B cell (primary cell): ENCODE measurements around the gene APMAP. TPM values are rescaled to one million over a fixed set of nuclear protein-coding genes. Genes with fewer than 3 reads are reported as not detected.

Experiments
- ATAC-seq: fragments of 200-7000 bp; cut with Tn5 transposase; one replicate; pipeline ENCODE4 v1.10.0; 2021; ENCODE audit warnings: low read depth, mild to moderate bottlenecking, moderate number of reproducible peaks, moderate library complexity
- CTCF ChIA-PET: fragments of 350-600 bp; sonication (Branson Sonifier 250); formaldehyde crosslinking; loops from one replicate; lab custom pipeline; 2021; ENCODE audit warnings: antibody characterized with exemption, inconsistent platforms; lab: Charles Lee
- POLR2A ChIA-PET: fragments of 350-600 bp; sonication (Branson Sonifier 250); formaldehyde crosslinking; loops from one replicate; lab custom pipeline; 2021; ENCODE audit warnings: antibody characterized with exemption; lab: Charles Lee
- DNase-seq: peaks from one replicate; pipeline ENCODE4 v3.0.0; 2013
- H2AFZ ChIP-seq: 2 replicates; pipeline ENCODE4 v1.6.1; 2012; ENCODE audit warnings: mild to moderate bottlenecking, low read depth, low read length; ENCODE audit not compliant: insufficient read depth, poor library complexity, severe bottlenecking
- H3K27ac ChIP-seq, 2 donors: 1 replicate in 1 of 2; 2 replicates in 1 of 2; pipeline ENCODE4 v1.5.1; 2012 to 2013; ENCODE audit warnings: low read length in 2 of 2, mild to moderate bottlenecking in 2 of 2, moderate library complexity in 1 of 2
- H3K27me3 ChIP-seq, 4 experiments: fragments of 200-600 bp in 1 of 4; sonication (generic) in 1 of 4; replicated peaks in 1 of 4; 1 replicate in 2 of 4; 2 replicates in 2 of 4; pipeline versions ENCODE4 v1.6.1 to v1.7.0; 2013 to 2016; ENCODE audit warnings: low read length in 3 of 4, mild to moderate bottlenecking in 2 of 4, mixed read lengths in 1 of 4, moderate library complexity in 1 of 4; ENCODE audit not compliant: insufficient read depth in 4 of 4, control insufficient read depth in 3 of 4; ENCODE audit errors: control extremely low read depth in 1 of 4
- H3K36me3 ChIP-seq, 2 experiments: replicated peaks in 1 of 2; 1 replicate in 1 of 2; 2 replicates in 1 of 2; pipeline versions ENCODE4 v1.6.1 to v1.7.1; 2013; ENCODE audit warnings: low read length in 1 of 2; ENCODE audit not compliant: insufficient read depth in 2 of 2, control insufficient read depth in 1 of 2; ENCODE audit errors: control extremely low read depth in 1 of 2, extremely low read depth in 1 of 2
- H3K4me1 ChIP-seq, 2 donors: fragments of 200-600 bp in 1 of 2; sonication (generic) in 1 of 2; 1 replicate in 1 of 2; 2 replicates in 1 of 2; pipeline versions ENCODE4 v1.5.1 to v1.6.1; 2013 to 2017; ENCODE audit warnings: low read length in 2 of 2; ENCODE audit not compliant: control insufficient read depth in 2 of 2, insufficient read depth in 2 of 2
- H3K4me2 ChIP-seq: replicated peaks from 2 replicates; pipeline ENCODE3; 2012; ENCODE audit warnings: mild to moderate bottlenecking, low read depth, low read length; ENCODE audit not compliant: poor library complexity, severe bottlenecking
- H3K4me3 ChIP-seq, 5 experiments: fragments of 200-600 bp in 1 of 5; sonication (generic) in 1 of 5; 1 replicate in 3 of 5; 2 replicates in 2 of 5; pipeline versions ENCODE4 v1.5.1 to v1.7.0; 2011 to 2016; ENCODE audit warnings: low read length in 4 of 5, mild to moderate bottlenecking in 4 of 5, low read depth in 2 of 5, control low read depth in 1 of 5, moderate library complexity in 1 of 5; ENCODE audit not compliant: insufficient read depth in 1 of 5; ENCODE audit errors: control extremely low read depth in 1 of 5, extremely low read depth in 1 of 5
- H3K79me2 ChIP-seq: fragments of 200-600 bp; sonication (generic); one replicate; pipeline ENCODE4 v1.6.0; 2016; ENCODE audit warnings: low read length; ENCODE audit not compliant: control insufficient read depth, insufficient read depth
- H3K9ac ChIP-seq: fragments of 200-600 bp; sonication (generic); 2 replicates; pipeline ENCODE4 v1.6.1; 2017; ENCODE audit warnings: mild to moderate bottlenecking, low read length, moderate library complexity
- H3K9me3 ChIP-seq, 3 donors: one replicate each; pipeline versions ENCODE4 v1.6.1 to v1.7.1; 2013; ENCODE audit warnings: low read length in 2 of 3; ENCODE audit not compliant: control insufficient read depth in 2 of 3, insufficient read depth in 1 of 3; ENCODE audit errors: control extremely low read depth in 1 of 3
- H4K20me1 ChIP-seq: 2 replicates; pipeline ENCODE4 v1.6.0; 2012; ENCODE audit warnings: mild to moderate bottlenecking, low read length; ENCODE audit not compliant: insufficient read depth, control insufficient read depth, poor library complexity, severe bottlenecking
- H3K27ac Mint-ChIP-seq: one replicate; pipeline ENCODE4 v1.8.0; 2021; ENCODE audit warnings: mixed read lengths
- H3K27me3 Mint-ChIP-seq: one replicate; pipeline ENCODE4 v1.8.0; 2021; ENCODE audit warnings: mixed read lengths
- H3K4me1 Mint-ChIP-seq: one replicate; pipeline ENCODE4 v1.8.0; 2021; ENCODE audit warnings: mixed read lengths
- H3K4me3 Mint-ChIP-seq: one replicate; pipeline ENCODE4 v1.8.0; 2021; ENCODE audit warnings: mixed read lengths
- H3K9me3 Mint-ChIP-seq: one replicate; pipeline ENCODE4 v1.8.0; 2022; ENCODE audit warnings: mixed read lengths; ENCODE audit not compliant: insufficient read depth
- EZH2 ChIP-seq: IDR thresholded peaks from 2 replicates; pipeline ENCODE4 v1.6.1; 2012; ENCODE audit warnings: borderline replicate concordance, low read depth, mild to moderate bottlenecking, moderate library complexity, low read length; ENCODE audit not compliant: insufficient read depth, poor library complexity, severe bottlenecking
- WGBS: methylation state at CpG from one replicate; pipeline ENCODE4 v1.1.5; 2013; ENCODE audit warnings: missing lambda C conversion rate; ENCODE audit not compliant: insufficient coverage; 5-methylcytosine and 5-hydroxymethylcytosine counted together
- intact Hi-C: fragments of 100-400 bp; cut with micrococcal nuclease; formaldehyde crosslinking; loops from one replicate; pipeline ENCODE4 v1.10.0; 2022
- polyA plus RNA-seq: library from polyadenylated mRNA; depleted of rRNA; stranded (reverse); fragments of >200 nt; gene quantifications from 2 replicates; pipeline ENCODE4 v1.2.3, GENCODE V29; 2012
- total RNA-seq, 2 donors: library from RNA; stranded (reverse); fragments of 120-200 nt in 1 of 2; gene quantifications; 1 replicate in 1 of 2; 2 replicates in 1 of 2; pipeline versions ENCODE4 v1.2.3 to v1.2.4, GENCODE V29; 2013 to 2022
- TF ChIP-seq, protein P1 (sequence below): fragments of 200-600 bp; IDR thresholded peaks from one replicate; pipeline ENCODE4 v1.8.0; 2022; ENCODE audit warnings: antibody characterized with exemption, mild to moderate bottlenecking

APMAP gene
- total and polyA plus RNA-seq, 2 donors (not counting 1 experiment from before 2014, with no cell fraction given): 9.1 to 28.0 TPM

DNA sequence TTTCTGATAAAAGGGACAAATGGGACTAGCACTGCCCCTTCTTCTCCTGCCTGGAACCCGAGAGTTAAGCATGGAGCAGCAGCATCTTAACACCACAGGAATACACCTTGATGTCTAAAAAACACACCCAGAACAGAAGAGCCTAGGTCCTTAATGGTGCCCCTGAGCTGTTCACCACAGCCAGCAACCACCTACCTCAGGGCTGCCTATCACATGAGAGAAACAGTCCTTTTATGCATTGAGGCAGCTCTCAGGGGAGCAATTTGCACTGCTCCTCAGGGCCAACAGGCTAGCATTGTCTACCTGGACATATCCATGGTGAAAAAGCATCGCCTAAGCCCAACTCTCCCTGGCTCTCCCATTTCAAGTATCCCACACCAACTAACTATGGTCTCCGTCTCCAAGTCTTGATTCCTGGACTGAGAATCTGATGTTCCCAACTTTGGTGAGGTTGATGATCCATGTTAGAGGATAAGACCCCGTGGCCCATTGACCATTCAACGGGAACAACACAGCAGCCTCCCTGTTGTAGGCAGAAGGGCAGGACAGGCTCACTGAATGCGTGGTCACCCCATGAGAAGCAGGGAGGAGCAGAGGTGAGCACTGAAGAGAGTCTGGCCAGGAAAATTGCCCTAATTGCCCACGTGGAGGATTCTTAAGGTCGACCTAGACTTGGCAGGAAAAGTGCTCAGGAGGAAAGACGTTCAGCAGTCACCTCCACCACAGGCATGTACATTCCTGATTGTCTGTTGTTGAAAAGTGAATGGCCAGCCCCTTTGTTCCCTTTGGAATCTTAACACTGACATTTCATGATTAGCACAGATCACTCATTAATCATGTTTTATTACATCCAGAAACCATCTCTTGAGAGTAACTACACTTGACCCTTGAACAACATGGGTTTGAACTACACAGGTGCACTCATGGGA is 4.2 kb upstream of the APMAP start:
- no peak for DNase-seq
- Mint-ChIP-seq H3K4me3 (no peak overlapping the region), H3K9me3 (no peaks in the 10 kb centered on the region), H3K4me1 (peaks cover 31% of the 10 kb centered on the region), H3K27me3 (no peaks in the 10 kb centered on the region), H3K27ac (no peak overlapping the region)
- intact Hi-C loops: no loop called here
- no peaks in the 10 kb centered on the region for H4K20me1 ChIP-seq
- ATAC-seq: no peak
- H3K4me1 ChIP-seq: peaks cover 11 to 21% of the 10 kb centered on the region in 2 donors
- no peaks in the 10 kb centered on the region for H3K27me3 ChIP-seq
- POLR2A ChIA-PET: interaction anchor here (1.0 kb wide), 1 partner anchor 68 kb away, joined by 4 read pairs; no protein-coding TSS in a partner anchor
- no peak overlapping the region for H2AFZ ChIP-seq
- H3K9ac ChIP-seq: no peak overlapping the region
- no peaks in the 10 kb centered on the region for H3K9me3 ChIP-seq
- H3K4me2 ChIP-seq: no peak overlapping the region
- no peak overlapping the region for H3K4me3 ChIP-seq
- no peak for TF ChIP-seq EZH2
- TF ChIP-seq, protein P1, sequence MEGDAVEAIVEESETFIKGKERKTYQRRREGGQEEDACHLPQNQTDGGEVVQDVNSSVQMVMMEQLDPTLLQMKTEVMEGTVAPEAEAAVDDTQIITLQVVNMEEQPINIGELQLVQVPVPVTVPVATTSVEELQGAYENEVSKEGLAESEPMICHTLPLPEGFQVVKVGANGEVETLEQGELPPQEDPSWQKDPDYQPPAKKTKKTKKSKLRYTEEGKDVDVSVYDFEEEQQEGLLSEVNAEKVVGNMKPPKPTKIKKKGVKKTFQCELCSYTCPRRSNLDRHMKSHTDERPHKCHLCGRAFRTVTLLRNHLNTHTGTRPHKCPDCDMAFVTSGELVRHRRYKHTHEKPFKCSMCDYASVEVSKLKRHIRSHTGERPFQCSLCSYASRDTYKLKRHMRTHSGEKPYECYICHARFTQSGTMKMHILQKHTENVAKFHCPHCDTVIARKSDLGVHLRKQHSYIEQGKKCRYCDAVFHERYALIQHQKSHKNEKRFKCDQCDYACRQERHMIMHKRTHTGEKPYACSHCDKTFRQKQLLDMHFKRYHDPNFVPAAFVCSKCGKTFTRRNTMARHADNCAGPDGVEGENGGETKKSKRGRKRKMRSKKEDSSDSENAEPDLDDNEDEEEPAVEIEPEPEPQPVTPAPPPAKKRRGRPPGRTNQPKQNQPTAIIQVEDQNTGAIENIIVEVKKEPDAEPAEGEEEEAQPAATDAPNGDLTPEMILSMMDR: no peak
- 91% methylated on average over 7 of the region's 9 CpGs for WGBS
- no peak overlapping the region for H3K27ac ChIP-seq
- CTCF ChIA-PET: interaction anchor here (1.1 to 9.8 kb wide), 11 partner anchors 13 to 403 kb away, joined by 3 to 250 read pairs (median 5); partner anchors contain the start of gene ACSS1
- H3K79me2 ChIP-seq: peaks cover 7% of the 10 kb centered on the region
- no peaks in the 10 kb centered on the region for H3K36me3 ChIP-seq
